ENCODE measurements around the gene TTC34.
"Not testable (repeated sequence)": the region's sequence is repeated elsewhere in the genome, so short reads cannot be mapped to it uniquely, and the experiment has no call there.

TTC34 gene

DNA sequence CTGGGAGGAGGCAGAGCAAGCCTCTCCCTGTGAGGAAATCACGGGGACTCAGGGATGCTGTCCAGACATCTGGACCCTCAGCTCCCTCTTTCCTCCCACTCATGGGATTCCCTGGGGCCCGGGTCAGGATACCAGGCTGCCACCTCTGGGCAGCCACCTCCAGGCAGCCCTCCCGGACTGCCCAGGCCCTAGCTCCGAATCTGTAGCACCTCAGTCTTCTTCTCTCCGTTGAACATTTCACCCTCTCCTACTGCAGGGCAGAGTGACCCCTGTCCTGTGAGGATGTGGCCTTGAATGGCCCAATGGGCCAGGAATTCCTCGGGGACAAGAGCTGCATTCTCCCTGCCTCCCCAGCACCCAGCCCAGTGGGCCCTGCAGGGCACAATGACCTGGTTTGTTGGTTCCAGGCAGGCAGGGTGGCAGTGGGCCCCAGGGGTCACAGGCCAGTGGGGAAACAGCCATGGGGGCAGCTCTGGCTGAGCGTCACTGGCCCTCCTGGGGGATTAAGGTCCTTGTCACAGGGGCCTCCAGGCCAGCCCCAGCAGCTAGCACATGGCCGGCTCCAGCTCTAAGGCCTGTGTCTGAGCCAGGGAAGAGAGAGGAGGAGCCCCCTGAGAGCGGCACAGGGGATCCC, 9.5 kb upstream of the TTC34 start:
- DNase-seq (ENCODE audit: low read depth), result no peak

DNA sequence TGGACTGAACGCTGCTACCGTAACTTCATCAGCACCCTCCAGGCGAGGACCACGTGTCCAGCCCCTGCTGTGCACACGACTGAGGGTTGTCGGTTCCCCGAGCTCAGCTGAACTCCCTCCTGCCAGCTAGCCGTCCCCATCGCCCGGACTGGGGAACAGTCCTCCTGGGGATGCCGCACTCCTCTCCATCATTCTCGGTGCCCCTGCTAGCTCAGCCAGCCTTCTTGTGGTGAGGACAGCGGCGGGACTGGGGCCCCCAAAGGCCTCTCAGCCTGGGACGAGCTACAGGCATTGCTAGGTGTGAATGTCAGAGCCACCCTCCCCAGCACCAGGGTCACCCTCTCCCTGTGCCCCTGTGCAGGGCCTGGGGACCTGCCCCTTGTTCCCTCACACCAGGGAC, 8.8 kb upstream of the TTC34 start:
- DNase-seq (ENCODE audit: low read depth), result no peak

DNA sequence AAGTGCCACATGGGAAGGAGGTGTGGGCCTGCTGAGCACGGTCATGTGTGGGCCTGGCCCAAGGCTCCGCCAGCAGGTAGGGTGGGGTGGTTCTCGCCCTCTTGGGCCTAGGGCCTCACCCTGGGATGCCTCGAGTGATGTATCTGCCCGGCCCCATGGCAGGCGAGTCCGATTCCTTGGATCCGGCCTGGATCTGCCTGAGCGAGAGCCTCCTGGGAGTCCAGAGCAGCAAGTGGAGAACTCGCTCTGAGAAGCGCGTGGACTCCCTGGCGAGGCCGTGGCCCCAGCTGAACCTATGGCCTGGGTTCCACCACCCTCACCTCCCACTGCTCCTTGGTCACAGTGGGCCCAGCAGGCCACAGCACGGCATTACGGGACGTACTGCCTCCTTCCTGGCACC, 8.2 kb upstream of the TTC34 start:
- DNase-seq (ENCODE audit: low read depth), result no peak

DNA sequence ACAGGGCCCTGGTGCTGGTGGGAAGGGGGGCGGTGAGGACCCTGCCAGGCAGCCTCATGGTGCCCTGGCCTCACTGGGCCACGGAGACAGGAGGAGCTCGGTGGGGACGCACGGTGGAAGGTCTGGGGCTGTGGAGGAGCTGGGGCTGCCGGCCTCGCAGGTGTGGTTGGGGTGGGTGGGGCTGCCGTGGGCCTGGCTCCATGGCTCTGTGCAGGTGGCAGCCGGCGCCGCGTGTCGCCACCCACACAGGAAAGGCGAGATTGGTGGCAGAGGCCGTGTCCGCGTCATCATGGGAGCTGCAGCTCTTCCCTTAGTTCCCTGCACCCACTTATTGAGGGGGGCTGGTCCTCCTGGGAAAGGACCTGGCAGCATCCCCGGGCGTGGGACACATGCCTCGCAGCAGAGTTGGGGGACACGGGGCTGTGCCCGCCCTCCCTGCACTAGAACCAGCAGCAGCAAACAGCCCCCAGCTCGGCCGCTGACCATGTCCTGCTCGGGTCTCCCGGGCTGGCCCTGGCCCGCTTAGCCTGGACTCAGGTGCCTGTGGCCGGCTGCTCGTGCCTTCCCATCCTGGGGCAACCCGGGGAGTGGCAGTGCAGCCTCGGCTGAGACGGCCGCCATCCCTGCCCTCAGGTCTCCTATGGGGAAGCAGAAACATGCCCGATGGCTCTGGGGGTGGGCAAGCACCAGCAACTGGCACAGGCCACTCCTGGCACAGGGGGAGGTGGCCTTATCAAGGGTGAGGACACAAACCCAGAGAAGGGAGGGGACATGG, 7.5 kb upstream of the TTC34 start:
- no peak for DNase-seq (ENCODE audit: low read depth)

DNA sequence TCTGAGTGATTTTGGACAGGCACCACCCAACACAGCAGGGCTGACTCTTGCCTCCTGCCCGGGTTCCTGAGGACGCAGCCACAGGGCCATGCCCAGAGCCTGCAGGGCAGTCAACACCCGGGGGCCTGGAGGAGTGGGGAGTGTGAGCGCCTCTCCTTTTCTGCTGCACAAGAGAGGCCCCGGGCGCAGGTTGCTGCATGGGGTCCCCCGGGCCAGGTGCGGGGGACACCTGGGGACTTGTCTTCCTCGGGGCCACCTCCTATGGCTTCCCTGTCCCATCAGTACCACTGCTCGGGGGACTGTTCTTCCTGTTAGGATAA, 6.9 kb upstream of the TTC34 start:
- no peak for DNase-seq (ENCODE audit: low read depth)

DNA sequence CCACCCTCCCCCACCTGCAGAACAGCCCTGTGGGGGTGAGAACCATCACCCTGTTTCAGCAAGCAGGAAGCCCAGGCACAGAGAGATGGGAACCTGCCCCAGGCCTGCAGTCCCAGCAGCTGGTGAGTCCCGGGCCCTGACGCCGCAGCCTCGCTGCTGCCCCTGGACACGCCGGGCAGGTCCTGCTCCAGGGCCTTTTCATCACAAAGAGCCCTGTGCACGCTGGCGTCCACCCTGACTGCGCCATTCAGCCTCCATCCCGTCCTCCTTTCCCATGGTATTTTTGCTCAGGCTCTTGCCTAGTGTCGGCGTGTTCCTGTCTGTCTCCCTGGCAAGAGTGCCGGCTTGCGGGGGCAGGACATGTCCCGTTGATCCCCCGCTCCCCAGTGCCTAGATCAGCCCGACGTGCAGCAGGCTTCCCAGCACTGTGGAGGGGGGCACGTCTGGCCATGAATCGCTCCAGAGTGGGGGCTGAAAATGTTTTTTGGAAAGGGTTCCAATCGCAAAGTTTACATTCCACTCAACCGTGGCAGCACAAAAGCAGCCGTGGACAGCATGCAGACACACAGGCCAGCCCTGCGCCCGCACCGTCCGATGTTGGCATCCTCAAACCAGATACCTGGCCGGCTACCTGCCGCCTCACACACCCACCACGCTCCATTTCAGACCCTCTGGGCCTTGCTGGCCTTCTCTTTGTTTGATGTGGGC, 6.3 kb upstream of the TTC34 start:
- no peak for DNase-seq (ENCODE audit: low read depth)

DNA sequence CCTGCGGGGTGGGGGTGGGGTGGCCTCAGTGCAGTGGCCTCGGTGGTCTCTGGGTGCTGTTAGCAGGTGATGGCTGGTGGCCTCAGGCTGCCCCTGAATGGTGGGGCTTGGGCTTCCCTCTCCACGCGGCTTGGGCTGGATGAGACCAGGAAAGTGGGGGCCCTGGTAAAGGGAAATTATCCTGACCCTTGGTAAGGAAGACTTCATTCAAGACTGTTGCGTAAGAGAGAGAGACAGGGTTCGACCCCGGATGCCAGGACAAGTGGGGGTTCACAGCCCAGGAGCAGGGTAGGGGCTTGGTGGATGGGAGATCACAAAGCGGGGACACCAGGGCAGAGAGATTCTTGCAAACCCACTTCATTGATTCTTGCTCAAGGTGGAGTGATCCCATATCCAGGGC, 5.5 kb upstream of the TTC34 start:
- no peak for DNase-seq (ENCODE audit: low read depth)

DNA sequence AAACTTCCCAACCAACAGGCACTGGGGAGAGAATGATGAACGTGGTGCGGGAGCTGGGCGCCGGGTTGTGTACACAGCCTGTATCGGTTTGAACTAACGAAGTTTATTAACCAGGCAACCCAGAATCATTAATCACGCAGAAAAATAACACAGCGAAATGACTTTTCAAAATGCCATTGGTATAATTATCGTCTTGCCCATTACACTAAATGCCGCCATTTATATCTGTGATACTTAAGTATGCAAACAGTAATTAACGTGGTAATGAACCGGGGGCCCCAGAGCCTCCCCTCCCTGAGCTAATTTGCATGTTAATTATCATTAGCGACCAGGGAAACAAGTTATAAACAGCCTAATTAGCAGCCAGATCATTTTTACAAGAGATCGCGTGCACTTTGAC, 5.1 kb upstream of the TTC34 start:
- no peak for DNase-seq (ENCODE audit: low read depth)

DNA sequence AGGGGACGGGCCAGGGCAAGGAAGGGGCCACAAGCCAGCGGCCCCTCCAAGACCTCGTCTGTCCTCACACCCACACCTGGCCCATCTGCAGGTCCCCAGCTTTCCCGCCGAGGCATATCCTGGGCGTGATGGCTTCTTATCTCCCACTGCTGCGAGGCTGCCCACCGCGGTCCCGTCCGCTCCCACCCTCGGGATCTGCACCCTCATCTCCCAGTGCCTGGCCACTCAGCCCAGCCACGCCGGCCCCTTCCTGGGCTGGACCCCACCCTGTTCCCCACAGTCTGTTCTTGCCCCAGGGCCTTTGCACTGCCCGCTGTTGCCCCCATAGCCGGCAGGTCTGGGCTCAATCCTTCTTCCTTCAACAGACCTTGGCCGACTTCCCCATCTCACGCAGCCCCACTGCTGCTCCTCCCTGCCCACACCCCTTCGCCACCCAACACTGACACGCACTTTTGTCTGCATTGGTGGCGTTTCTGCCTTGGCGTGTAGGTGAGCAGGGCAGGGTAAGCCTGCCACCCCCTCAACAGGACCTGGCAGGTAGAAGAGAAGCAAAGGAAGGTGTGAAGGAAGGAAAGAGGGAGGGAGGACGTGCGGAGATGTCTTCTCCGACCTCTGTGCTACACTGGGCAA, 4.4 kb upstream of the TTC34 start:
- DNase-seq (ENCODE audit: low read depth), result no peak

DNA sequence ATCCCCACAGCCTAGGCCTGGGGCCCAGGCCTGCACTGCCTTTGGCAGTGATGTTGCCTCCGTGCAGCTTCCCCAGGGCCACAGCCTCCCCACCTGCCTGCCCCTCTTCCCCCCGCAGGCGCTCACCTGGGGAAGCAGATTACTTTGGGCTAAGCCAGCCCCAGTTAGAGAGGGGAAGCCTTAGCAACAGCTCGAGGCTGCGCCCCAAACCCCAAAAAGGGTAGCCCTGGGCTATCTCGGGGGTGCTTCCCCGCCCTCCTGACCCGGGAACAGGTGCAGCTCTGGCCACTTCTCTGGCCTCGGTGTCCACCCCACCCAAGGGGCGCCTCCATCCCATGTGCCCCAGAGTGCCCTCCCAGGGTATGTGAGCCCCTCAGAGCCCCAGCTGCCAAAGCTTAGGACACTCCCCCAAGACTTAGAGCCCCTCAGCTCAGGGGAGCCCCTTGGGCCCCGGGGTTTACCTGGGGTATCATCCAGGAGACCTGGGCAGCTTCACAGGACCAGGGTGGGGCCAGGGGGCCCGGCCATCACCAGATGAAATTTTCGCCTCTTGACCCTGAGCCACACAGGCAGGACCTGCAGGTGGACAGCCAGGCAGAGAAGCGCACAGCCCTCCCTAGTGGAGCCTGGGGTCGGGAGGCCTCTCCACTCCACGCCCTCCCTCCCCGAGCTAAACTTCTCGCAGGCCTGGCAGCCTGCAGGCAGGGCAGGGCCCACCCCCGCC, 3.3 kb upstream of the TTC34 start:
- no peak for DNase-seq (ENCODE audit: low read depth)

DNA sequence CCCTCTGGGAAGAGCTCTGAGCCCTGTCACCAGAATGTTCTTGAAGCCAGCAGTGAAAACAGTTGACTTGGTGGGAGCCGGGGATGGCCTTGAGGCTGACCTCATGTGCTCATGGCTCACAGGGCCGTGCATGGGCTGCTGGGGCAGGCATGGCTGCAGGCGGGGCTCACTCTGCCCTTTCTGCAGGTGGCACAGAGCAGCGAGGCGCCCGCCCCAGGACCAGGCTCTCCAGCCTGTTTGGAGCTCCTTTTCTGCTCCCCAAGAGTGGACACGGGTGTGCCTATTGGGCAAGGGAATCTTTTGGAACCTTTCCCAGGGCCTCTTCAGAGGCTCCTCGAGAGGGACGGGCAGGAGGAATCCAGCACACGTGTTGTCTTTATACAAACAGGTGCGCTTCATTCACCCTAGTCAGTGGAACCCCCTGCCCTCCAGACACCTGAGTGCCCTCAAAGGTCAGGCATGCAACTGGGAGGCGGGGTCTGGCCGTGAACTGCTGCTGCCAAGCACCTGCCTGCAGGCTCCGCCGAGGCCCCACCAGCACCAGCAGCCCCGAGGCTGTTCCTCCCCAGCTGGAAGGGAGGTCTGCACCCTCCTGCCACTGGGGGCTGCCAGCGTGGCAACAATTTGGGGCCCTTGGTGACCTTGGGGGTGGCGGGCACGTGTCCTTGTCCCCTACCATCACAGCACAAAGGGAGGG, 2.6 kb upstream of the TTC34 start:
- DNase-seq (ENCODE audit: low read depth), result no peak

DNA sequence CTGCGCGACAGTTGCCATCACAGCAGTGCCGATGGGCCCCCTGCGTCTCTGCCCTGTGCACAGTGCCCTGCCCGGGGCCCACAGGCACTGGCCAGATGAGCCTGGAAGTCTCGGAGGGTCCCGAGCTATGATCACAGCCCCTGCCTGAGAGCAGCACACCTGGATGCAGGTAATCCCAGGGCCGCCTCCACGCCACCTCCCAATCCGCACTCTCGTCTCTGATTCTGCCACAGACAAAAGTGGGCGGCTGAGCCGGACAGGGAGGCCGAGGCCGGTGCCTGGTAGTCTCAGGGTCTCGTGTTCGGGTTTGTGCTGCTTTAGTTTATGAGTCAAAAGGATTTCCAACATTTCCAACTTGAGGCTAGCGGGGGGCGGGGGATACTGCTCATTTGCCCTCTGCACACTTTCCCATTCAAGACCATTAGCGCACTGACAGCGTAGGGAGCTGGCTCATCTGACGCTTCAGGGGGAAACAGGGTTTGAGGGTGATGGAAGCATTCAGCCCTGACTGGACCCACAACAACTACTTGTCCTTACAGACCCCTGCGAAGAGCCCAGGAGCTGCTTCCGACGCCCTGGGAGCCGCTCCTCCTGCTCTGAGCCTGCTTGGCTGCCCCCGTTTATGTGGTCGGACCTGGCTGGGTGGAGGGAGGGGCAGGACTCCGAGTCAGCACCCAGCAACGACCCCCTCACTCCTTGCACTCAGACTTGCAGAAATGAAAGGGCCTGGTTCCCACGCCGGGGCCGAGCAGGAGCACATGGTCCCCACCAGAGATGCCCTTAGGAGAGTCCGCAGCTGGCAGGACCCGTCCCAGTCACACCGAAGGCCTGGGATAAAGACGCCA, 1.8 kb upstream of the TTC34 start:
- DNase-seq (ENCODE audit: low read depth), result no peak

DNA sequence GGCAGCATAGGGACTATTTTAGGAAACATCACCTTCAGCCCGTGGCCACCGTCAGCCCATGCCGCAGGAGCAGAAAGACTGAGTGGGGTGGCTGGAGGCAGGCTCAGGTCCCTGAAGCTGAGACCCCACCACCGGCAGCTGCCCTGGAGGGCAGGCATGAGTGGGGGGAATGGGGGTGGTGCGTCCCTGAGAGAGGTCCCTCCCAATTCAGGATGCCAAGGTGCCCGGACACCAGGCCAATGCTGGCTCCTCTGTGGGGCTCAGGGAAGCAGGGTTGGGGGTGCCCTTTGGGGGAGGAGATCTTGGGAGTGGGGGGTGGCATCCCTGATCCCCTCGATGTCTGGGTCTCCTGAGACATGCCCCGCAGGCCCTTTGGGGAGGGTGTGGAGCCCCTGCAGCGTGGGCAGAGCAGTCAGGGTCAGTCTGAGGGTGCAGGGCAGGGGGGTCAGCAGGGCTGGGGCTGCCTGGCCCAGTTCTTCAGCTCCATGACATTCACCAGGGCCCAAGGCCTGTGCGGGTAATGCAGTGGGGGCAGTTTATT, 998 bp upstream of the TTC34 start:
- no peak for DNase-seq (ENCODE audit: low read depth)

DNA sequence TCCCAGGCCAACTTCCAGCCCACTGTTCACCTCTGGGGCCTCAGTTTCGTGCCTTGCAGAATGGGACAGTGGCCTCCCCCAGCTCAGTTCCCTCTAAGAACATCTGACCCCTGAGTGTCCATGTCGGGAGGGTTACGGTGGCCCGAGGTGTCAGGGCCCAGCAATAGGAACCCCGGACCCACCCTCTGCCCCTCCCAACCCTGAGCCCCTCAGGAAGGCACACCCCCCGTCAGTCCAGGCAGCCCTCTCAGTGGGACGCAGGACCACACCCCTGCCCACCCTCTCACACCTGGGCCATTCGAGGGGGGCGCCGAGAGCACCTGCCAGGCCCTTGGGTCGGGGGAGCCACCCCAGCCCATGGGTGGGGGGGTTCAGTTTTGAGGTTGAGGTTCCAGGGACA, 447 bp downstream of the TTC34 start:
- DNase-seq (ENCODE audit: low read depth), result no peak

DNA sequence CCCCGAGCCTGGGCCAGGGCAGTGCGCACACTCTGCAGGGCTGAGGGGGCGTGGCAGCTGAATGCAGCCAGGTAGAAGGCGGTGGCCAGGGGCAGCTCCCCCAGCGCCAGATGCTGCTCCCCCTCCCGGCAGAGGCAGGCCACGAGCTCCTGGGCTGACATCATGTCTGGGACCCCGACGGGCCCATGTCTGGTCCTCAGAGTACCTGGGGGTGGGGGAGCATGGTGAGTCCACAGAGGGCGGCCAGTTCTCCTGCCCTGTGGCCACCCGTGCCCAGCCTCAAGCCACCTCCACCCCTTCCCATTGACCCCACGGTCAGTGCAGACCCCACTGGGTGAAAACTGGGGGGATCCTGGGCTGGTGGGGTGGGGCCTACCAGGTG, 838 bp downstream of the TTC34 start:
- DNase-seq (ENCODE audit: low read depth), result no peak

DNA sequence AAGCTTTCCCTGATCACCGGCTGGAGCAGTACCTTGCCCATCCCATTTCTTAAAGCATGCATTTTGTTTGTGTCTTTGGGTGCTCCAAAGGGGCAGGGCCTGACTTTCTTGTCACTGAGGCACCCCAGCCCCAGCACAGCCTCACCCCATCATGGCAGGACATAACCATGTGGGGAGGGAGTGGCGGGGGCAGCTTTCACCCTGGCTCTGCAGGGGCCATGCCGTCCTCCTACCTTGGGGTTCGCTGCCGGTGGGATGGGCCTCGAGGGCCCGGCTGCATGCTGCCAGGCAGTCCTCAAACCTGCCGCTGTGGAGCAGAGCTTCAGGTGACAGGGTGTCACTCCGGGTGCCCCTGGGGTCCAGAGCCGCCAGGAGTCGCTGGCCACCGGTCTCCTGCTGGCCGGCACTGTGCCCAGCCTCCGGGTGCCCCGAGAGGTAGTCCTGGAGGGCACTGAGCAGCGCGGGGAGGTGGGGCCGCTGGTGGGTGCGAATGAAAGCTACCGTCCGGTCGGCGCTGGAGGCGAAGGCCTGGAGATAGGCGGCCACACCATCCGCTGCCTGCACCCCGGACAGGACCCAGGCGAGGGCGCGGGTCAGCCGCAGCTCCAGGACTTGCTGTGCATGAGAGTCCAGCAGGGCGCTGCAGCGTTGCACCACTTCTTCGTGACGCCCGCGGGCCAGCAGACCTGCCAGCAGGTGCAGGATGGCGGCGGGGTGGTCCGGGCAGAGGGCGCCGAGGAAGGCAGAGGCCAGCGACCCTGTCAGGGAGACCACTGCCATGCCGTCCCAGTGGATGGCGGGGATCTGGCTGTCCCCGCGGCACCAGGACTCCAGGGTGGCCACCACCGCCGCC, 1.5 kb downstream of the TTC34 start:
- DNase-seq (ENCODE audit: low read depth), result no peak

DNA sequence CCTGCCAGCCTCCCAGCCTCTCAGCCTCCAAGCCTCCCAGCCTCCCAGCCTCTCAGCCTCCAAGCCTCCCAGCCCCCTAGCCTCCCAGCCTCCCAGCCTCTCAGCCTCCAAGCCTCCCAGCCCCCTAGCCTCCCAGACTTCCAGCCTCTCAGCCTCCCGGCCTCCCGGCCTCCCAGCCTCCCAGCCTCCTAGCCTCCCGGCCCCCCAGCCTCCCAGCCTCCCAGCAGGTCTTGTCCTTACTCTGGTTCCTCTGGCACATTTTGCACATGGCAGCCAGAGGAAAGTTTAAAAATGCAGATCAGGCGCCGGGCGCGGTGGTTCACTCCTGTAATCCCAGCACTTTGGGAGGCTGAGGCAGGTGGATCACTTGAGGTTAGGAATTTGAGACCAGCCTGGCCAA, 2.5 kb downstream of the TTC34 start:
- not testable (repeated sequence) for DNase-seq (ENCODE audit: low read depth)

DNA sequence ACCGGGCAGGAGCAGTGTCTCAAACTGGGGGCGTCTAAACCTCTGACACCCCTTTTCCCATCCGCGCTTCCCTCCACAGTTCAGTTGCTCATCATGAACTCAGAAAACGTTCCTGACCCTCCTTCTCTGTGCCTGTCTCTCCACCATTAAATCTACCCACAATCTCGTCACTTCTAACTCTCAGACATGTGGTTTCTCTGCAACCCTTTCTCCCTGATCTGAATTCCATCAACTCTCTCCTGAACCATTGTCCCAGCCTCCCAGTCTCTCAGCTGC, 3.8 kb downstream of the TTC34 start:
- no peak for DNase-seq (ENCODE audit: low read depth)

DNA sequence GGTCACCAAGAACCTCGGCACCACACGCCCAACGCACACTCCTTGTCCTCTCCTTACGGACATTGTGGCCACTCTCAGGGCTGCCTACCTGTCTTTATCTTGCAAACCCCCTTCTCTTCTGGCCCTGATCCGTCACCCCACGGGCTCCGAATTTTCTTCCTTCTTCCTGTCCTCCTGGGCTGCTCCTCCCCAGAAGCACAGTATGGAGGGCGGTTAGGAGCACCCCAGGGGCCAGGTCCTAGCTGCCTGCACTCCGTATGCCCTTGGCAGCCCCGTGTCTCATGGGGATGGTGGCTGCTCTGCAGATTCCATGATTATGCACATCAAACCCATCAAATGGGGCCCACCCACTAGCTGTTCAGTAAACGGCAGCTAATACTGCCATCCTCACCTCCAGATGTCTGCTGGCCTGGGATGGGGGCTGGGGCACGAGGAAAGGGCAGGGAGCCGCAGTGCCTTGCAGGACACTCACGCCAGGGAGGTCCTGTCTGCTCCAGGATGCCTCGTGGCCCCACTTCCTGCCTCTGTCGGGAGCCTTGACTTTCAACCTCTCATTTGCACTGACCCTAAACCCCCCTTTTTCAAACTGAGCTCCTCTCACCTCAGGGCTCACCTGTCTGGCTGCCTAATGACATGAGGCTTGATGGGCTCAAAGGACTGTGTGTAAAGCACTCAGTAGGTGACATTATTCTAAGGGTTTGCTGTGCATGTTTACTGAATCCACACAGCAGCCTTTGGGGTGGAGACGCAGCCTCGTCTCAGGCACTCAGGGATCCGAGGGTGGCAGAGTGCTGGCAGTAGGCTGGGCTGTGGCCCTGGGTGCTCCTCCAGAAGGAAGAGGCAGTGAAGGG, 4.4 kb downstream of the TTC34 start:
- no peak for DNase-seq (ENCODE audit: low read depth)

Measured in non-pigmented ciliary epithelial cell (primary cell).